ENCODE measurements around the gene ZNF33A.
A peak's percentile ranks its signal among the peaks of the same experiment; 100 is the strongest.
"Not testable (repeated sequence)": the region's sequence is repeated elsewhere in the genome, so short reads cannot be mapped to it uniquely, and the experiment has no call there.

Gene ZNF33A

DNA sequence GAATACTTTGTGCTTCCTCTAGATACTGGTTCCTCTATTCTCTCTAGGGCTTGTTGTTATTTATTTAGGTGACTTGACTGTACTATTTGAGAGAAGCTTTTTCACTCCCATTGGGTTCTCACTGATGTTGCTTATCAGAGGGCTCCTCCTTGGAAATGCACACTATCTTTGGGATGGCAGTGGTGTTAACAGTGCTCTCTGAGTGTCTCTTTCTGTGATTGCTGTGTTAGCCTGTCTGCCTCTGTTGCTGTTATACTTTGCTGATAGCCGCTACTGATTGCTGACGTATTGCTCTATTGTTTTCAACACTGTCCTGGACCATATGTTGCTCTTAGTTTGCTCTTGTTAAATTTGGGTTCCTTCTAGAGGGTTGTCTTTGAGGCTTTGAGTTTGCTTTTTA lies 34.7 kb downstream of the ZNF33A start:
- DNase-seq (ENCODE audit: low read depth) = no peak

DNA sequence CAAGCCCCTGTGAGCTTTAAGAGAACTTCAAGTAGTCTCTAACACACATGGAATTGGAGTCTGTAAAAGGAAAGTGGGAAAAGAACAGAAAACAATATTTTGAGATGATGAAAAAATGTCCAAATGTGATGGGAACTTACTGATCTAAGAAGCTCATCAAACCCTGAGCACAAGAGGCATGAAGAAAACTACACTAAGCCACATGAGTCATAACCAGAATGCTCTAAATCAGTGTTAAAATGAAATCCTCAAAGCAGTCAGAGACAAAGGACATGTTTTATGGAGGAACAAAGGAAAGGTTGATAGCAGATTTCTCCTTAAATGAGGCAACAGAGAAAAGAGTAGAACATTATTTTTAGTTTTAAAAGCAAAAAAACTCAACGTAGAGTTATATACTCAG lies 37.2 kb downstream of the ZNF33A start:
- DNase-seq (ENCODE audit: low read depth) = no peak

DNA sequence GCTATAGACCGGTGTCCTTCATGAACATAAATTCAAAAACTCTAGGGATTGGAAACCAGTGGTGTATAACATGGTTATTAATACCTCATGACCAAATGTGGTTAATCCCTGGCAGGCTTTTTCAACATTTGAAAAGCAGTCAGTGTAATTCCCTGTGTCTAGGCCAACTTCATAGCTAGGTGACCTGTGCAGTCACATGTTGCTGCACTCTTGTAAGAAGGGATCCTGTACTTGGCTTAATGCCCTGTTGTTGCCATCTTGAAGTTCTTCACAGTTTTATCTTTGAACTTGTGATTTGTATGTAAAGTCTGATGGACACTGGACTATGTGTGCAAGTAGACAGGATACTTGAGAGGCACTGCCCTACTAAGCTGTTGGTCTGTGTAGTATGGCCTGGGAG lies 39.7 kb downstream of the ZNF33A start:
- no peak for DNase-seq (ENCODE audit: low read depth)

DNA sequence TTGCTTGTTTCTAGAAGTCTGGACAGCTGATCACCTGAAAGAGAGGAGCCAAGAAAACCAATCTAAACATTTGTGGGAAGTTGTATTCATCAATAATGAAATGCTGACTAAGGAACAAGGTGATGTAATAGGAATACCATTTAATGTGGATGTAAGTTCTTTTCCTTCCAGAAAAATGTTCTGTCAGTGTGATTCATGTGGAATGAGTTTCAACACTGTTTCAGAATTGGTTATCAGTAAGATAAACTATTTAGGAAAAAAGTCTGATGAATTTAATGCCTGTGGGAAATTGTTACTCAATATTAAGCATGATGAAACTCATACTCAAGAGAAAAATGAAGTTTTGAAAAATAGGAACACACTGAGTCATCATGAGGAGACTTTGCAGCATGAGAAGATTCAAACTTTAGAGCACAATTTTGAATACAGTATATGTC lies 43.9 kb downstream of the ZNF33A start:
- DNase-seq (ENCODE audit: low read depth) = no peak

DNA sequence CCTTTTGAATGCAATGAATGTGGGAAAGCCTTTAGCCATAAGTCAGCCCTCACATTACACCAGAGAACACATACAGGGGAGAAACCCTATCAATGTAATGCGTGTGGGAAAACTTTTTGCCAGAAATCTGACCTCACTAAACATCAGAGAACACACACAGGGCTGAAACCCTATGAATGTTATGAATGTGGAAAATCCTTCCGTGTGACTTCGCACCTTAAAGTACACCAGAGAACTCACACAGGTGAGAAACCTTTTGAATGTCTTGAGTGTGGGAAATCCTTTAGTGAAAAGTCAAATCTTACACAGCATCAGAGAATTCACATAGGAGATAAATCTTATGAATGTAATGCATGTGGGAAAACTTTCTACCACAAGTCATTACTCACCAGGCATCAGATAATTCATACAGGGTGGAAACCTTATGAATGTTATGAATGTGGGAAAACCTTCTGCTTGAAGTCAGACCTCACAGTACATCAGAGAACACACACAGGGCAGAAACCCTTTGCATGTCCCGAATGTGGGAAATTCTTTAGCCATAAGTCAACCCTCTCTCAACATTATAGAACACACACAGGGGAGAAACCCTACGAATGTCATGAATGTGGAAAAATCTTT lies 44.9 kb downstream of the ZNF33A start:
- DNase-seq (ENCODE audit: low read depth) = not testable (repeated sequence)

DNA sequence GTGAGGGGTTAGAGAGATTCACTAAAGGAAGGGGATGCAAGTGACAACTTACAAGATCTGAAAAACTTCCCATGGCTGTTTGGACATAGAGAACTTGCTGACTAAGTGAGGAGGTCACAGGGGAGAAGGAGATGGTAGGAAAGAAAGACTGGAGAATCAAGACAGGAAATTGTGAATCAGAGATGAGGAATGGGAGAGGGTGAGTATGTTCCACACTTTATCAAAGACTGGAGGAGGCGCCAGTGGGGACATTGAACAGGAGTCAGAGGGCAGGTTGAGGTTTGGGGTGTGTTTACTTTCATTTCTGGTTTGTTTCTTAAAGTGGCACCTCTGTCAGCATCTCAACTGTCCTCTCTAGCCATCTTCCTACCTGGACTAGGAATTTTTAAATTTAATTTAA lies 59.2 kb downstream of the ZNF33A start:
- not testable (repeated sequence) for DNase-seq (ENCODE audit: low read depth)

DNA sequence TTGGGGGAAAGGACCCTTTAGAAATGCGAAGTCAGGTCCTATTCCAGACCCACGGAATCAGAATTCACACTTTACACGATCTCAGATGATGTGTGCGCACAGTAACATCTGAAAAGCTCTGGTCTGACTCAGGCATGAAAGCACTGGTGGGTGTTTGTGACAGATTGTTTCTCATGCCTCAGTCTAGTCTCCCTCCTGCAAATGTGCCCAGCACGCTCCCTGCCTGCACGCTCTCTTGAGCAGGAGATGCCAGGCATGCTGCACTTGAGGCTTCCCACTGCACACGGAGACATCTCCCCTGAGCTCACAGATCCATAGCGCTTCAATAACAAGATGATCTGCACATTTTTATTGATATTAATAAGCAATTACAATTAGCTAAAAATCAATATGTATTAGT lies 60.0 kb downstream of the ZNF33A start:
- DNase-seq (ENCODE audit: low read depth) = no peak

DNA sequence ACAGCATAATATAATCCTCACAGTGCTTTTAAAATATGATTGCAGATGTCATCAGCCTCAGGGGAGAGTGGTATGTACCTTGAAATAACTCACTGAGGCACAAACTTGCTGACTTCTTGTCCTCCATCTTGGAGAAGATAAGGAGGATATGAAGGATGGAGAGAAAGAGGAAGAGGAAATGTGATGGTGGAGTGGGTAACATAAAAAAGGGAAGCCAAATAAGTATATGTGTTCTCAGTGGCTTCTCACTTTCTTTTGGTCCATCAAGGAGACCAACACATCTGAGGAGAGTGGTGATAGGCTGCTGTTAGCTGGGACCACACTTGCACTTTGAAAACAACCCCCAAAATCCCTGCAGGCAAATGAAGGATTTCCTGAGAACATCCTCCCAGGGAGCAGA lies 62.1 kb downstream of the ZNF33A start:
- DNase-seq (ENCODE audit: low read depth) = no peak

DNA sequence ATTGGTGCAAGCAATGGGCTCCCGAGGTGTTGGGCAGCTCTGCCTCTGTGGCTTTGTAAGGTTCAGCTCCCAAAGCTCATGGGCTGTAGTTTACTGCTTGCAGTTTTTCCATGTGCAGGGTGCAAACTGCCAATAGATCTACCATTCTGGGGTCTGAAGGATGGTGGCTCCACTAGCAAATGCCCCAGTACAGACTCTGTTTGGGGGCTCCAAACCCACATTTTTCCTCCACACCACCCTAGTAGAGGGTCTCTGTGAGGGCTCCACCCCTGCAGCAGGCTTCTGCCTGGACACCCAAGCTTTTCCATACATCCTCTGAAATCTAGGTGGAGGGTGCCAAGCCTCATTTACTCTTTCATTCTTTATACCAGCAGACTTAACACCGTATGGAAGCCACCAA lies 66.2 kb downstream of the ZNF33A start:
- no peak for DNase-seq (ENCODE audit: low read depth)

DNA sequence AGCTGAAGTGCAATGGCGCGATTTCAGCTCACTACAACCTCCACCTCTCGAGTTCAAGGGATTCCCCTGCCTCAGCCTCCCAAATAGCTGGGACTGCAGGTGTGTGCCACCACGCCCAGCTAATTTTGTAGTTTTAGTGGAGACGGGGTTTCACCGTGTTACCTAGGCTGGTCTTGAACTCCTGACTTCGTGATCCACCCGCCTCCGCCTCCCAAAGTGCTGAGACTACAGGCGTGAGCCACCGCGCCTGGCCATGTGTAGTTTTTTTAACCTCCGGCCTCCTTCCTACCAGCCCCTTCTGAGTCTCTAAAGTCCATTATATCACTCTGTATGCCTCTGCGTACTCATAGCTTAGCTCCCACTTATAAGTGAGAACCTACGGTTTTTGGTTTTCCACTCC lies 82.8 kb downstream of the ZNF33A start:
- not testable (repeated sequence) for DNase-seq (ENCODE audit: low read depth)

DNA sequence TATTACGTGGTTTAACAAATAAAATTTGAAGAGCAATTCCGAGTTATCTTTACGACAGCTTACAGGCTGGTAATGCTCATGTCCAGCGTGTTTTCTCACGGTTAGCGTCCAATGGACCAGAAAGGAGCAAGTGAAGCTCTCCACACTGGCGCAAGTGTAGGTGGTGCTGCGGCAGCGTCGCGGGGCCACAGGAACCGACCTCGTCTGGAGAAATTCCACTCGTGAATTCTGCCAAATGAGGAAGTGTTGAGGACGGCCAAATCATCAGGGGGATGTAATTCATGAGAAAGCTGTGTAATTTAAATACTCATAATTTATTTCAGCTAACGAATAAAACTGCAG lies 83.3 kb downstream of the ZNF33A start:
- no peak for DNase-seq (ENCODE audit: low read depth)

DNA sequence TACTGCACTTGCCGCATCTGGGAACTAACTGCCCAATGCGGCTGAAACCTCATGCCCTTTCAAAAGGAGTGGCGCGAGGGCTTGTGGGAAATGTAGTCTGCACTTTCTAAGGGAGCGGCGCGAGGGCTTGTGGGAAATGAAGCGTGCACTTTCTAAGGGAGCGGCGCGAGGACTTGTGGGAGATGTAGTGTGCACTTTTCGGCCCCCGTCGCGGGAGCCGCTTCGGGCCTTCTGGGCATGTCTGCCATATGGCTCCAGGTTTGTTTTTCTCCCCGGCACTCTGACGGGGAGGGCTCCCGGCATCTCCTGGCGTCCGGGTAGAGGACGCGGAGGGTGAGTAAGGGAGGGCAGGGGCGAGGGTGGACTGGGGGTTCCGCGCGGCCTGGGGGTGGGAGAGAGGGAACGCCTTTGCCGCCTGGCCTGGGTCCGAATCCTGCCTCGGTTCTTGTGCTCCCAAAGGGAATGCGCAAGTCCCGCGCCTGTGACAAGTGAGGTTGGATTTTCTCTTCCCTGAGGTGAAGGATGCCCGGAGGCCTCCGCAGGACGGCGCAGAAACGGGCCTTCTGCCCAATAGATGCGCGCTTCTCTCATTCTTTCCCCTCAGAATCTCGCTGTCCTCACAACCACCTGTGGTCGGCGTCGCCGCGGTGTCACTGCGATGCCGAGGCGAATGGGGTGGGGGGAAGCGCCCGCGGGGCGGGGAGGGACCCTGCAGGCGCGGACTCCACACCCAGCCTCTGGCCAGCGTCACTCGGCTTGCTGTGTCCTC lies 83.9 kb downstream of the ZNF33A start, which contains the start of gene ZNF37A:
Gene ZNF37A, plus strand, starts transcription at position 180 of the 769 bp plus-strand sequence. CDS start 2,281 bp downstream, outside the sequence.
- peak; percentile 82 for DNase-seq (ENCODE audit: low read depth)

DNA sequence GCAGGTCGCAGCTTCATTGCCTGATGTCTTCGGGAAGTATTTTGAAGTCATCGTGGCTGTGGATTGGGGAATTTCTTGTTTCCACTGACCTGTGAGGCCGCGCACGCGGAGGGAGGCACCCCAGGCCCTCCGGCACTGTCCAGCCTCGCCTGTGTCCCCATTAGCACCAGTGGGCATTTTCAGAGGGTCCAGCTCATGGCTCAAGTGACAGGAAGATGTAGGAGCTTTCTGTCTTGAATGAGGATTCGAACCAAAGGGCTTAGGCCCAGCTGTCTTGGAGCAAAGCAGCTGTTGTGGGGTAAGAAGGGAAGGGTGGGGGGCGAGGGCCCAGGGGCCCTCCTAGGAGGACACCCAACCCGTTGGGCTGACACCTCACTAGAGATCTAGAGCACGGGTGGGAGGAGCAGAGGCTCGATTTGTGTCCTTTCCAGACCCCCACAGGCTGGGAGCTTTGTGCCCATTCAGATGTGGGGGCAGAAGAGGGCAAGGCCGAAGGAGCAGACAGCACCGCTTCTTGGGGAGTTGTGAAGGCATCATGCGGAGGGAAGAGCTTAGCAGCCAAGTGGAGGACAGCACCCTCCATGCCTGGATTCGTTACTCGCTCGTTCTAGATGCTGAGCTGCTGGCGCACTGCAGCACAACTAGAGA lies 84.6 kb downstream of the ZNF33A start:
- no peak for DNase-seq (ENCODE audit: low read depth)

DNA sequence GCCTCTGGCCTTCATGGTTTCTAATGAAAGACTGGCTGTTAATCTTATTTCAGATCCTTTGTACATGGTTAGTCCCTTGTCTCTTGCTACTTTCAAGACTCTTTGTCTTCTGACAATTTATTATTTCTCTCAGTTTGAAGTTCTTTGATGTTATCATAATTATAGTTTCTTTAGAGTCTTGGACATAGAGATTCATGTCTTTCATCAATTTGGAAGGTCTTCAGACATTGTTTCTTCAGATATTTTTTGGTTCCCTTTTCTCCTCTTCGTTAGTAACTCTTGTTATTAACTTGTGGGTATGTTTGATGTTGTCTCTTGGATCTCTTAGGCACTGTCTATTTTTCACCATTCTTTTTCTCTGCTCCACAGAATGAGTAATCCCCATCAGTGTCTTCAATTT lies 92.4 kb downstream of the ZNF33A start:
- DNase-seq (ENCODE audit: low read depth) = no peak

DNA sequence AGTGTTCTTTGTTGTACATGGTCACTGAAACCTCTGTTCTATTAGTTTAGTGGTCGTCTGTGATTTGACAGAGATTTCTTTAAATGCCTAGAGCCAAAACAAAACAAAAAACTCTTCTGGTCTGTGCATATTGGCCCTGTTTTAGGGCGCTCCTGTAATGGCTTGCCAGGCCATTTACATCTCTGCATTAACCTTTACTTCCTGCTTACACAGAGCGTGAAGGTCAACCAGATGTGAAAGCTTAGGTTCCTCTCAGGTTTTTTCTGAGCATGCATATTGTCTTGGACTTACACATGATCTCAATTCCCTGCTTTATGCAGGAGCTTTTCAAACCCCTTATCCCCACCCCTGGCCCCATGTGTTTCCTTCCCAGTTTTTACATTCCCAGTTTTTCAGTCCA lies 93.3 kb downstream of the ZNF33A start:
- DNase-seq (ENCODE audit: low read depth) = no peak

DNA sequence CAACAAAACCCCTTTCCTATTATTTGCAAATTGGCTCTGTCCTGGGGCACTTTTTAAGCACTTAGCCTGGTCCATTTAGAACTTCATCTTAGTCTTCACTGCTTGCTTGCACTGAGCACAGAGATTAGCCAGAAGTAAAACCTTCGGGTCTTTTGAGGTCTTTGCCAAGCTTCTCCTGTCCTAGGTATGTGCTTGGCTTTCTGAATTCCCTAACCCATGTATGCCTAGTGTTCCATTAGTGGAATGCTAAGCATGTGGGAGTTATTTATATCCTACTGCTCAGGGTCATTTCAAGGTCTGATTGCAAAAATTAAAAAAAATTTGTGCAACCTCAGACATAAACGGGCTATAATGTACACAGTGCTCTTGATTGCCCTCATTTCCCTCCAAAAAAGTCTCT lies 101.7 kb downstream of the ZNF33A start:
- no peak for DNase-seq (ENCODE audit: low read depth)

Data from activated T-helper 9 cell treated with anti-CD3 and anti-CD28 coated beads, Interleukin-2, amount 50 U/mL, for 16 hours (primary cell).